GM18873 (cell line): ENCODE results near the gene CA7.
"Not testable (repeated sequence)": the region's sequence is repeated elsewhere in the genome, so short reads cannot be mapped to it uniquely, and the experiment has no call there.

Experiments used
- ATAC-seq: cut with Tn5 transposase; IDR thresholded peaks from one replicate; pipeline ENCODE4 v1.9.1; 2021; ENCODE audit warnings: mild to moderate bottlenecking, moderate library complexity, moderate number of reproducible peaks; ENCODE audit not compliant: unreplicated experiment, low FRiP score

The CA7 gene

DNA sequence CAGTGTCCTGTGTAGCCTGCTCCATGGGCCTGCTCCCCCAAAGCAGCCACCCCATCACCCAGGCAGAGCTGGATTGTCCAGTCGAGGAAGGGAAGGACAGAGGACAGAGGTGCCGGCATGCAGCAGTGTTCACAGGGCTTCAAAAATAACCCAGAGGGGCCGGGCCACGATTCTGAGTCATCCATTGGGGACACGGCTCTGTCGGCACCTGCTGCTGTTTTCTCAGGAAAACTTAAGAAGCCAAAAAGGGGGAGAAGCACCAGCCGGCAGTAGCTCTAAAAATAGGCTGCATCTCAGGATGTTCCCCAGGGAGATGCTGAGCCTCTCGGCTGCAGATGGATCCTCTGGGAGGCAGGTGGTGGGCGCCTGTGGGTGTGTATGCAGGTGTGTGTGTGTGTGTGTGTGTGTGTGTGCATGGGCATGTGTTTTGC lies 1.6 kb downstream of the CA7 start:
- ATAC-seq = no peak

DNA sequence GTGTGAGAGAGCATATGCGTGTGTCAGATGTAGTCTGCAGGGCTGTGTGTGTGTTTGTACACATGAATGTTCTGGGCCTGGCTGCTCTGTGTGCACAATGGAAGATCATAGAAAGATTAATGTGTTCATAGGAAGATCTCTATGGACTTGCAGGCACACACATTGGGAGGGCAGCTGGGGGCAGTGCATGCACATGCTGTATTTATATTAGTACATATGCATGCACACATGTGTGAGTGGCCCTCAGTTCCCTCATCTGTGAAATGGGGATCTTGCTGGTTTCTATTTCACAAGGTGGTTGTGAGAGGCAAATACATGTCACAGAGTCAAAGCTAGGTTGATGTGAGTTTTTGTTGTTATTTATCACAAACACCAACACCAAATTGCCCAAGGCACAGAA lies 2.1 kb downstream of the CA7 start:
- ATAC-seq = no peak

DNA sequence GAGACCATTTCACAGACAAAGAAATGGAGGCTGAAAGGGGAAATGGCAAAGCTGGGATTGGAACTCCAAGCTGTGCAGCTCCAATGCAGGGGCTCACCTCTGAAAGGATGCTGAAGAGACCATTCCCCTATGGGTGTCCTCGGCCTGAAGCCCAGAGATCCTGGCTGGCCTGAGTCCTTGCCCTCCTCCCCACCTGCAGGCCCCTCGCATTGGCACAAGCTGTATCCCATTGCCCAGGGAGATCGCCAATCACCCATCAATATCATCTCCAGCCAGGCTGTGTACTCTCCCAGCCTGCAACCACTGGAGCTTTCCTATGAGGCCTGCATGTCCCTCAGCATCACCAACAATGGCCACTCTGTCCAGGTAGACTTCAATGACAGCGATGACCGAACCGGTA lies 2.6 kb downstream of the CA7 start:
- no peak for ATAC-seq

DNA sequence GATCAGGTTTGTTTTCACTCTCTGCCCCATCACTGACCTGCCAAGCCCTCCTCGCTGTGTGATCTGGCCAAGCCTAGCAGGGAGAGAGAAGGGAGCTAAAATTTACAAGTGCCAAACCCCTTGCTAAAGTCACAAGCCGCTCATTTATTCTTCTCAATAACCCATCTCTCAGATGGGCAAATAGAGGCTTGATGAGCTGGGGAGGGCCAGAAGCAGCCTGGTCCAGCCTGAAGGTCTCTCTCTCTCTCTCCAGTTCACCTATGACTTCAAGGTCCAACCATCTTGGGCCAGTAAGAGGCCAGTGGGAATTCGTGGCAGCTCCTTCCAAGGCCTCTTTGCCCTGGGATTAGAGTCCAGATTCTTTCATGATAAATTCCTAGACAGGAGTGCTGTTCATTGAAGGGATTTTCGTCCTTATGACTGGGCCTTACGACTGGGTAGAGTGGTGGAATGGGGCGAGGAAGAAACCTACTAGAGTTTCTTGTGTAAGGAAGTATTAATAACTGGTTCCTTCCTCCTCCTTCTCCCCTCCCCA lies 3.4 kb downstream of the CA7 start:
- ATAC-seq = no peak

DNA sequence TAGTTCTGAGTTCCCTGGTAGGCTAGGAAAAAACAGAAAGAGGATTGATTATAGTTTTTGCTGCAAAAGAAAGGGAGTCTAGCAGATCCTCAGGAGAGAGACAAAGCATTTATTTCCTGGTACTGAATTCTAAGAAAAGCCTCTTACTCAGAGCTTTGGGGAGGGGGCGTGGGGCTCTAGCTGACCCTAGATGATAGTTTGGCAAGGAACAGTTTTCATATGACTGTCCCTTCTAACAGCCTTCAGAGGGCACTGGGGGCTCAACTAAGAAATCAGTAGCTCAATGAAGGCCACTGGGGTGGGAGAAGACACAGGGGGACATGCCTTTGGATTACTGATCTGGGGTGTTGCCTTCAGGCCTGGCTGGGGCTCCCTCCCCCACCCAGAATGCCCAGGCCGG lies 4.0 kb downstream of the CA7 start:
- ATAC-seq = no peak

DNA sequence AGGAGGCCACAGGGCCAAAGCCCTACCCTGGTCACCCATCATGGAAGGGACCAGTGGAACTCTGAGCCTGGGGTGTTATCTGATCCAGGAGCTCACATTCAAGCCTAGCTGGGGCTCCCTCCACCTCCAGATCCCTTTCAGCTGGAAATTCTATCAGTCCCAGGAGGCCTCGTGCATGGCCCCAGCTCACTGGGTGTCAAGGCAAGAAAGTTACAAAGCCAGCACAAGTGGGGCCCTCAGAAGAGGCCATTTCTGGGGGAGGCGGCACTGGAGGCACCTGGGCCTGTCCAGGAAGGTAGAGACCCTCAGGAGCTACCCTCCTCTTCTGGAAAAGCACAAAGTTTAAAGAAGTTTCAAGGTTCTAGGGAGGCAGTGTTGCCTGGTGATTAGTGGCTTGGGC lies 4.8 kb downstream of the CA7 start:
- no peak for ATAC-seq

DNA sequence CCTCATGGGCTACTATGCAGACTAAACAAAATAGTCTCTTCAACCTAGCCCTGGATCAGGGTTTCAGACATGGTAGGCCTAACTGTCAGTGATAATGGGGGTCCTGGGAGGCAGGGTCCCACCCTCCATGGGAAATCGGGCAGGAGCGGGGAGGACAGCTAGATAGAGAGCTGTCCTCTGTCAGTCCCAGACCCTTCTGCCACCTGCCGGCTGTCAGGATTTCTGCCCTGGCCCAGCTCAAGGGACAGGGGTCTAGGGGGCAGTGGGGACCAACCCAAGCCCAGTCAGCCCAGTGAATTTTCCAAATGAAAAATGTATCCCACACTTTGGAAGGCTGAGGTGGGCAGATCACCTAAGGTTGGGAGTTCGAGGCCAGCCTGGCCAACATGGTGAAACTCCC lies 5.3 kb downstream of the CA7 start:
- ATAC-seq = no peak

DNA sequence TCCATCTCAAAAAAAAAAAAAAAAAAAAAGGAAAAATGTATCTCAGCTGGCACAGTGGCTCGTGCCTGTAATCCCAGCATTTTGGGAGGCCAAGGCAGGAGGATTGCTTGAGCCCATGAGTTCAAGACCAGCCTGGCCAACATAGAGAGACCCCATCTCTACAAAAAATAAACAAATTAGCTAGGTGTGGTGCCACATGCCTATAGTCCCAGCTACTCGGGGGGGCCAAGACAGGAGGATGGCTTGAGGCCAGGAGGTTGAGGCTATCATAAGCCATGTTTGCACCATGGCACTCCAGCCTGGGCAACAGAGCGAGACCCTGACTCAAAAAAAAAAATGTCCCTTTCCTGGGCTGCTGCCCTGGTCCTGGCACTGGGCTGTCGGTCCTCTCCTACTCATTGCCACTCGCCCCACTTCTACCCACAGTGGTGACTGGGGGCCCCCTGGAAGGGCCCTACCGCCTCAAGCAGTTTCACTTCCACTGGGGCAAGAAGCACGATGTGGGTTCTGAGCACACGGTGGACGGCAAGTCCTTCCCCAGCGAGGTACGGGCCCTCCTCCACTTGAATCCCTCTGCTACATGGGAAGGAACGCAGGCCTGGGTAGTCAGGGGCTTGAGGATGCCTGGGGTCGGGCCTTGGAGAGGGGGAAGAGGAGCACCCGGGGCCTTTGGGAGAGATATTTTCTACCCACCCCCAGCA lies 6.1 kb downstream of the CA7 start:
- ATAC-seq = no peak

DNA sequence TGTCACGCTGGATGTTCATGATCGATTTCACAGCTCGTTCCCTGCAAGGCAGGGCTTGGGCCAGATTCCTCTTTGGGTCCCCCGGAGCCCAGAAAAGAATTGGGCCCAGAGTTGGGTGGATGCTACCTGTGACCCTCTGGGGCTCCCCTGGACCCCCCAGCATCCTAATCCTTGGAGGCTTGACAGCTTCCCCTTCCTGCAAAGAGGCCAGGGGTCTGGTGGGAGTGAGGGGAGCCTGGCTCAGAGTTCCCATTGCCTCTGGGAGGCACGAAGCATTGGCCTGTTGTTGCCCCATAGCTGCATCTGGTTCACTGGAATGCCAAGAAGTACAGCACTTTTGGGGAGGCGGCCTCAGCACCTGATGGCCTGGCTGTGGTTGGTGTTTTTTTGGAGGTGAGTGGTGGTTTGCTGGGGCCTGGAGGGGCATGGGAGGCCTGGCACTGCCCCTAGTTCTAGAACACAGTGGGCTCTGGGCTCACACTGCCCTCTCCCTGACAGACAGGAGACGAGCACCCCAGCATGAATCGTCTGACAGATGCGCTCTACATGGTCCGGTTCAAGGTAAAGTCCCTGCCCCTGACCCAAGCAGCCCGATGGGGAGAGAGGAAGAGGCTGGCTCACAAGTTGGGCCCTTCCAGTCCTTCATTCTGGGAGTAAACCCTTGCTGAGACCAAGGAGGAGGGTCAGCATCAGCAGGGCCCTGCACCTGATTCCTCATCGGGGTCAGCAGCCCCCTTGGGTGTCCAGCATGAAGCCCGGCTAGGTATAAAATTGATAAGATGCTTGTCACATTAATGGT lies 7.2 kb downstream of the CA7 start:
- no peak for ATAC-seq

DNA sequence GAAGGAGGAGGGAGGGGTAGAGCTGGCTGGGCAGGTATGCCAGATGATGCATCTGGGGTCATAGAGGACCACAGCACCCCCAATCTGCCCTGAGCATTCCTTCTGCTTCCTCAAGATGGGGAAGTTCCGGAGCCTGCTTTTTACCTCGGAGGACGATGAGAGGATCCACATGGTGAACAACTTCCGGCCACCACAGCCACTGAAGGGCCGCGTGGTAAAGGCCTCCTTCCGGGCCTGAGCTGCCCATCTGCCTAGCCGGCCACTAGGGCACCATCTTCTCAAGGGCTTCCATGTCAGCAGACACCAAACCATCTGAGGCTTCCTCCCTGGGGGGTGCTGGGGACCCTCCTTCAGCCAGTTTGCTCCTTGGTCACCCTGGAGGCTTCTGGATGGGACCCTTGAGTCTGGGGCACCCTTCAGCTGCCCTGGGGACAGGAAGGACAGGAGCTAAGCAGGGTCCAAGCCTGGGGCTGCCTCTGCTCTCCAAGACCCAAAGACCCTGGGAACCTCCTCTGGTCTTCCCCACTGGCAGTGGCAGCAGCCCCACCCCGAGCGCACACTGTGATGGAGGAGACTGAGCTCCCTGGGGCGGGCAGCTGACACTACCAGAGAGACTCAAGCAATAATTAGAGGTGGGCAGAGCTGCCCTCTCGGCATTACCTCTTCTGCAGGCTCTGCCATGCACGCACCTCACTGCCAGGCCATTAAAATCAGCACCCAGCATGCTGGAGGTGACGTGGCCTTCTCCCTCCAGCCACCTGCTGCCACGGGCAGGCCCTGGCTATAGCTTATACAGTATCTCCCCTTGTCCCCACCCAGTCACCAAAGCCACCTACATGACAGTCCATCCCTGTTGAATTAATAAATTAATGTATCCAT lies 9.3 kb downstream of the CA7 start:
- ATAC-seq = no peak

DNA sequence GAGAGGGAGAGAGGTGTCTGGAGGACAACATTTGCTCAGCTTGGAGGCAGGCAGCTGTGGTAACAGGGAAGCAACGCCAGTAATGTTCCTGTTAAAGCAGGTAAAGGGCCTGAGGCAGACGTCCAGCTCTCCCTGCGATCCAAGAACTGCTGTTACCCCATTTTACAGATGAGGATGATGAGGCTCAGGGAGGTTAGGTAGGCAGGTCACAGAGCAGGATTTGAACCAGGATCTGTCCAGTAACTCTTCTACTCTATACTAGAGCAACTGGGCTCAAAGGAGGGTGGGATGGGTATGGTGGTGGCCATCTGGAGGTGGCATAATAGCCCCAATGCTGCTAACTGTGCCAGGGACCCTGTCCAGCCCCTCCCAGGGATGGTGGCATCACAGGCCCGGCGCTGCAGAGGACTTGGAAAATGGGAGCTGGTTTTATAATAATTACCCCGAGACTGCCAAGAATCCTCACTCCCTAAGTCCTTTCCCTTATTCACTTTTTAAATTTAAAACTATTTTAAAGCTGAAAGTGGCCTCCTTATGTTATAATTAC lies 12.0 kb downstream of the CA7 start:
- no peak for ATAC-seq

DNA sequence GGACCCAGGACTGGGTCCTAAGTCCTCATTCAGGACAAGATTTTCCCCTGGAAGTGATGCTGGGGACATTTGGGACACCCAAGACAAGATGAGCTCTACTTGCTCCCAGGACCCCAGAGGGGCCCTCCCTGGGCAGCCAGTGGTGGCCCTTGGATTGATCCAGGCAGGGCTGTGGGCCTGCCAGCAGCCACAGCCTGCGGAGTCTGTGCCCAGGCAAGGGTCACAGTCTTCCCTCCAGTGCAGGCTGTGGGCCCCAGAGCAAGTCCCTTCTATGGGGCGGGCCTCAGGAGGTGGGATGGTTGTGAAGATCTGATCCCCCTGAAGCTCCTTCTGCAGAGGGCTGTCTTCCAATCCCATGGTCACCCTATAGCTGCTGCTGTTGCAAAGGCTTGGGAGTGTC lies 12.6 kb downstream of the CA7 start:
- no peak for ATAC-seq

DNA sequence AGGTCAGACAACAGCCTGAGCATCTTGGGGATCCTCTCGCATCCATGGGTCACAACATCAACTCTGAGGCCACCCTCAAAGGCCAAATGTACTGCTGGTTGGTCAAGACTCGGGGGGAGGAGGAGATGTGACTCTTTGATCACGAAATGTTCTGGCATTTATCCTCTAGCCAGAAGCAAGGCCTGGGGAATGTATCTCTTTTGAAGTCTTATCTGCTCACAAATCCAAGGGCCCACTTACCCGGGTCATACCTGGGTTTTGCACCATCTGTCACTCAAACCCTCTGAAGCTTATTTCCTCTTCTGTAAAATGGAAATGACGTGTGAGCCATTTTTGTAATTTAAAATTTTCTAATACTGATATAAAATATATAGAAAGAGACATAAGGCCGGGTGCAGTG lies 13.2 kb downstream of the CA7 start:
- ATAC-seq = no peak

DNA sequence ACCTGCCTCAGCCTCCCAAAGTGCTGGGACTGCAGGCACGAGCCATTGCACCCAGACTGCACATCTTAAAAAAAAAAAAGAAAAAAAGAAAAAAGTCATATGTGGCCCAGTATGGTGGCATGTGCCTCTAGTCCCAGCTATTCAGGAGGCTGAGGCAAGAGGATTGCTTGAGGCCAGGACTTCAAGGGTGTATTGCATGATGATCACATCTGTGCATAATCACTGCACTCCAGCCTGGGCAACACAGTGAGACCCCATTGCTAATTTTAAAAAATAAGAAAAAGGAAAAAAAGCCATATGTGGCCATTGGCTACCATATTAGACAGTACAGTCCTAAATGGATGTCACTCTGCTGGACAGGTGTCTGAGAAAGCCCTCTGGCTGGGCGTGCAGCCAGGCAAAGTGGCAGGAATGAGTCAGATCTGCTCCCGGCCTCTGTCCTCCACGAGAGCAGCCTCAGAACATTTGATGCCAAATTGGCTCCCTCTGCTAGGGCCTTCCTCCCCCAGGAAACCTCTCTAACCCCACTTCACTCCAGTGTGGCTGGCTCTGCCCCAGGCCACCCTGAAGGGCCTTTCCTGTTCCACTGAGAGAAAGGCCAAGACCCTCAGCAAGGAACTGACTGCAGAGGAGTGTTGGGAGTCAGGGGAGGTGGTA lies 14.7 kb downstream of the CA7 start:
- no peak for ATAC-seq

DNA sequence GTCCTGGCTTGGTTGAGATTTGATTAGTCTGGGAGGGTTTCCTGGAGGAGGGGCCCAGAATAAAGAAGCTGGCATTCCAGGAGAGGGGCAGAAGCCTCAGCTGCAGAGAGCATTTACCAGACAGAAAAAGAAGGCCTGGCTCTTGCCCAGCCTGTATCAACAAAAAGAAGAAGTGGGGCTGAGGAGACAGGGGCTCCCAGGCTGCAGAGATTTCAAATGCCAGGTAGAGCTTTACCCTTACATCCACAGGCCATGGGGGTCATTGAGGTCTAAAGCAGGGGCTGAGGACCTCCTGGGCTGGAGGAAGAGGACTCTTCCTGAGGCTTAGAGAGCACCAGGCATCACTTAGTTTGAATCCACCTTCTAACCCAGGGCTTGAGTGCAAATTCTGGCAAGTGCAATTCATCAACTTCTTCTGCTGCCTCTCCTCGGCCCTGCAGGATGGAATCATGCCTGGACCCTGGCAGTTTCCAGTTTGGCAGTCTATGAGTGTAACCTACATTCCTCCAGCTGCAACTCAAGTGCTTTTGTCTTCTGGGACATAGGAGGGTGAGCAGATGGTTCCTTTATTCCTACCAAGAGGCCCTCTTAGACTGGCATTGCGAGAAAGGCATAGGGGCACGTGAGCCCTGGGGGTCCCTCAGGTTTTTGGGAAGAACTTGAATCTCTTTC lies 15.3 kb downstream of the CA7 start:
- no peak for ATAC-seq

DNA sequence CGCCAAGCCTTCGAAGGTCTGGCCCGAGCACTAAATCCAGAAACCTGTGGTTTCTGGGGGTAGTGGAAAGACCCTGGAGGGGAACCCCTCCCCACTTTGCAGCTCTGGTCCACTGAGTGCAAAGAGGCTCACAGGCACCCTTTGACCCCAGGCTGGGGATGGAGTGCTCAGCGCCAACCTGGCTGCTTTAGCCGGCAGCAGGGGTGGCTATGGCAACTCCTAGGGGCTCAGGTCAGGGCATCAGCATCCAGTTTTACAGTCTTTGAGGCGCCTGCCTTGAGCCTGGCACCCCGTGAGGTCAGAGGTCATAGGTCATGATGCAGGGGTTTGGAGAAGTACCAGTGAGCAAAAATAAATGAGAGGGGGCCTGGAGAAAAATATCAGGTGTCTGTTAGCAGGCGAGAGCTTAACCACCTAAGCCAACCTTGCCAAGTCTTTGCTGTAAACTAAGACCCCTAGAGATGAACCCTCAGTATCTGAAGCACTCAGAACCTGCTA lies 17.9 kb downstream of the CA7 start:
- ATAC-seq = no peak

DNA sequence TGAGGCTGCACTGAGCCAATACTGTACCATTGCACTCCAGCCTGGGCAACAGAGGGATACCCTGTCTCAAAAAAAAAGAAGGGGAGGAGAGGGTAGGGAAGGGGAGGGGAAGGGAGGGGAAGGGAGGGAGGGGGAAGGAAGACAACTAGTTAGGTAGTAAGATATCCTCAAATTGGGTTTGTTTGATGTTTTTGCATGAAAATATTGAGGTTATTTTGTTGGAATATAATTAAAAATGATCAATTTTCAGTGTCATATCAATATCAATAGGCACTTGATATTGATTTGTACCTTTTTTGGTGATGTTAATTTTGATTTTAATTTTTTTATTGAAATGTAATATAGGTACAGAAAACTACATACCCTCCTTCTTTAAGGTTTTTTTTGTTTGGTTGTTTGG lies 19.5 kb downstream of the CA7 start:
- ATAC-seq = no peak

DNA sequence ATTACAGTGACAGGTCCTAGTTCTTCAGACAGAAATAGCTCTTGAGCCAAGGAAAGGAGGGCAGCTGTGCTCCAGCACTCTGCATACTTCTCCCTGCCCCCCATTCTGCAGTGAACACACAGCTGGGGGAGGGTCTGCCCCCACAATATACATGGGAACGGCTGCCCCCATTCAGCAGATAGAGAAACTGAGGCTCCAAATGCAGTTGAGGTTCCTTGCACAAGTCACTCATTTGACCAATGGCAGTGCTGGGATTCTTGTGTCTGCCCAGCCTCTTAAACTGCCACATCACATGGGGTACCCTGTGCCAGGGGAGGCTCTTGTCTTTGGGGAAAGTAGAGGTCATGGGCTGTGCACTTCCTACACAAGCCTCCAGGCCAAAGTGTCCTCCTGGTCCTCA lies 25.2 kb downstream of the CA7 start:
- ATAC-seq = no peak

DNA sequence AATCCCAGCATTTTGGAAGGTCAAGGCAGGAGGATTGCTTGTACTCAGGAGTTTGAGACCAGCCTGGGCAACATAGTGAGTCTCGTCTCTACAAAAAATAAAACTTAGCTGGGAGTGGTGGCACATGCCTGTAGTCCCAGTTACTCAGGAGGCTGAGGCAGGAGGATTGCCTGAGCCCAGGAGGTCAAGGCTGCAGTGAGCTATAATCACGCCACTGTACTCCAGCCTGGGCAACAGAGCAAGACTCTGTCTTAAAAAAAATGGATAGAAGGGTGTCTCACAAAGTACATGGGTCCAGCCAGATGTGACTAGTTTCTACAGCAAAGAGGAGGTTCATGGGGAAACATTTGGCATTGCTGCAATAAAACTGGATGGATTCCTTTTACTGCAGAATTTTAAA lies 27.1 kb downstream of the CA7 start:
- ATAC-seq = not testable (repeated sequence)
